Hepatocyte (in vitro differentiated cells): ENCODE measurements around the gene LDHAL6A. TPM values are rescaled to one million over a fixed set of nuclear protein-coding genes. Genes with fewer than 3 reads are reported as not detected.

Experiments
- DNase-seq: peaks from one replicate; pipeline ENCODE4 v3.0.0-alpha.2; 2016; ENCODE audit warnings: low spot score
- H2AFZ ChIP-seq: fragments of 200-600 bp; sonication (generic); 2 replicates; pipeline ENCODE4 v1.6.0; 2016; ENCODE audit warnings: antibody characterized with exemption, mild to moderate bottlenecking
- H3K27ac ChIP-seq: fragments of 200-600 bp; sonication (generic); 2 replicates; pipeline ENCODE4 v1.5.1; 2016; ENCODE audit warnings: mild to moderate bottlenecking
- H3K27me3 ChIP-seq: fragments of 200-600 bp; sonication (generic); 2 replicates; pipeline ENCODE4 v1.6.1; 2016
- H3K36me3 ChIP-seq: fragments of 200-600 bp; sonication (generic); replicated peaks from 2 replicates; pipeline ENCODE4 v1.5.1; 2016; ENCODE audit warnings: low read depth; ENCODE audit not compliant: insufficient read depth
- H3K4me1 ChIP-seq: fragments of 200-600 bp; sonication (generic); 2 replicates; pipeline ENCODE4 v1.5.1; 2016; ENCODE audit warnings: mild to moderate bottlenecking, moderate library complexity; ENCODE audit not compliant: insufficient read depth
- H3K4me2 ChIP-seq: fragments of 200-600 bp; sonication (generic); 2 replicates; pipeline ENCODE4 v1.6.0; 2016
- H3K4me3 ChIP-seq: fragments of 200-600 bp; sonication (generic); 2 replicates; pipeline ENCODE4 v1.5.1; 2016; ENCODE audit warnings: mild to moderate bottlenecking
- H3K79me2 ChIP-seq: fragments of 200-600 bp; sonication (generic); 2 replicates; pipeline ENCODE4 v1.6.0; 2017; ENCODE audit warnings: mild to moderate bottlenecking
- H3K9me2 ChIP-seq: fragments of 200-600 bp; sonication (generic); replicated peaks from 2 replicates; pipeline ENCODE4 v1.6.0; 2017; ENCODE audit warnings: mild to moderate bottlenecking; ENCODE audit not compliant: insufficient read depth
- H3K9me3 ChIP-seq: fragments of 200-600 bp; sonication (generic); 2 replicates; pipeline ENCODE4 v1.5.1; 2016; ENCODE audit warnings: low read depth, mild to moderate bottlenecking
- H4K20me1 ChIP-seq: fragments of 200-600 bp; sonication (generic); 2 replicates; pipeline ENCODE4 v1.6.0; 2016; ENCODE audit warnings: mild to moderate bottlenecking; ENCODE audit not compliant: insufficient read depth, poor library complexity, severe bottlenecking
- EZH2 ChIP-seq: fragments of 200-600 bp; sonication (generic); IDR thresholded peaks from 2 replicates; pipeline ENCODE4 v1.6.1; 2016; ENCODE audit warnings: antibody characterized with exemption, mild to moderate bottlenecking, borderline replicate concordance
- EZH2phosphoT487 ChIP-seq: fragments of 200-600 bp; sonication (generic); IDR thresholded peaks from one replicate; pipeline ENCODE4 v1.6.1; 2018; ENCODE audit warnings: antibody characterized with exemption, mild to moderate bottlenecking, low read depth, moderate library complexity; ENCODE audit not compliant: unreplicated experiment, severe bottlenecking
- WGBS: methylation state at CpG from one replicate; pipeline ENCODE4 v1.1.6; 2016; ENCODE audit warnings: low lambda C conversion rate; ENCODE audit errors: missing lambda C conversion rate; 5-methylcytosine and 5-hydroxymethylcytosine counted together
- polyA plus RNA-seq: library from polyadenylated mRNA; unstranded; fragments of >200 nt; fragmentation: Nextera tagmentation; extraction: Ambion mirVana; gene quantifications from 2 replicates; pipeline ENCODE4 v1.2.1, GENCODE V29; 2016
- total RNA-seq: library from RNA; depleted of rRNA; stranded (reverse); fragments of >200 nt; gene quantifications from 2 replicates; pipeline ENCODE4 v1.2.3, GENCODE V29; 2014
- TF ChIP-seq, protein P1 (sequence below): fragments of 200-600 bp; sonication (generic); IDR thresholded peaks from 2 replicates; pipeline ENCODE4 v1.5.1; 2016; ENCODE audit warnings: antibody characterized with exemption, mild to moderate bottlenecking; ENCODE audit not compliant: poor library complexity

LDHAL6A gene
- total and polyA plus RNA-seq, 2 experiments from 2014 or later = 0.06 TPM; not detected in 1

DNA sequence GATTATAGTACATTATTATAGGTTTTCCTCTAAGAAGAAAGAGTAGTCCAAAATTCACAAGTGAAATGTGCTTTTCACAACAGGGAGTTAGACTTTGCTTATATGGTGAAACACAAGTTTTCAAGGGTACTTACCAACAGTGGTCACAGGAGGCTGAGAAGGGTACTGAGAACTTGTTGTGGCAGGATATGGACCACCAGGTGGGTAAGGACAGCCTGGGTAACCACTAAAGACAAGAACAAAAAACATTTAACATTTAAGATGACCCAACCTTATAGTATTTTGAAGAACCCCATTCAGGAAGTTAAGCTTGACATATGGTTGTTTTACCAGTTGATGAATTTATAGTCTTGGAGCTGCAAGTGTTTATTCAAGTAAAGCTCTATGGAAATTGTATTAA, 46.7 kb downstream of the LDHAL6A start:
- H4K20me1 ChIP-seq = no peaks in the 10 kb centered on the region
- H3K4me3 ChIP-seq = no peak overlapping the region
- H3K4me2 ChIP-seq = no peak overlapping the region
- no peak overlapping the region for H2AFZ ChIP-seq
- no peaks in the 10 kb centered on the region for H3K4me1 ChIP-seq
- no peaks in the 10 kb centered on the region for H3K9me3 ChIP-seq
- no peak for DNase-seq
- TF ChIP-seq, protein P1, sequence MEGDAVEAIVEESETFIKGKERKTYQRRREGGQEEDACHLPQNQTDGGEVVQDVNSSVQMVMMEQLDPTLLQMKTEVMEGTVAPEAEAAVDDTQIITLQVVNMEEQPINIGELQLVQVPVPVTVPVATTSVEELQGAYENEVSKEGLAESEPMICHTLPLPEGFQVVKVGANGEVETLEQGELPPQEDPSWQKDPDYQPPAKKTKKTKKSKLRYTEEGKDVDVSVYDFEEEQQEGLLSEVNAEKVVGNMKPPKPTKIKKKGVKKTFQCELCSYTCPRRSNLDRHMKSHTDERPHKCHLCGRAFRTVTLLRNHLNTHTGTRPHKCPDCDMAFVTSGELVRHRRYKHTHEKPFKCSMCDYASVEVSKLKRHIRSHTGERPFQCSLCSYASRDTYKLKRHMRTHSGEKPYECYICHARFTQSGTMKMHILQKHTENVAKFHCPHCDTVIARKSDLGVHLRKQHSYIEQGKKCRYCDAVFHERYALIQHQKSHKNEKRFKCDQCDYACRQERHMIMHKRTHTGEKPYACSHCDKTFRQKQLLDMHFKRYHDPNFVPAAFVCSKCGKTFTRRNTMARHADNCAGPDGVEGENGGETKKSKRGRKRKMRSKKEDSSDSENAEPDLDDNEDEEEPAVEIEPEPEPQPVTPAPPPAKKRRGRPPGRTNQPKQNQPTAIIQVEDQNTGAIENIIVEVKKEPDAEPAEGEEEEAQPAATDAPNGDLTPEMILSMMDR = no peak
- TF ChIP-seq EZH2 = no peak
- no peak for TF ChIP-seq EZH2phosphoT487
- no peaks in the 10 kb centered on the region for H3K9me2 ChIP-seq
- H3K27ac ChIP-seq = no peak overlapping the region
- H3K79me2 ChIP-seq = no peaks in the 10 kb centered on the region
- peaks cover 11% of the 10 kb centered on the region for H3K36me3 ChIP-seq
- no peaks in the 10 kb centered on the region for H3K27me3 ChIP-seq

DNA sequence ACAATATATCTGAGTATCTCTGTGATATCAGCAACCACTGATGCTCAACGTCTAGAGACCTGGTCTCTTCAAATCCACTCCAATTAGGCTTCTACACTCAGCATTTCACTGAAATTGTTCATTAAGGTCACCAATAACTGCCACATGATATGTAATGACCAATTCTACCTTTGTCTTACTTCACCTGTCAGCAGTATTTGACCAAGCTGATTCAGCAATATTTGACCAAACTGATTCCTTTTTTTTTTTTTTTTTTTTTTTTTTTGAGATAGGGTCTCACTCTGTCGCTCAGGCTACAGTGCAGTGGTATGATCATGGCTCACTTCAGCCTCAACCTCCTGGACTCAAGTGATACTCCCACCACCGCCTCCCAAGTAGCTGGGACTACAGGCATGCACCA, 65.5 kb downstream of the LDHAL6A start:
- no peak overlapping the region for H3K4me2 ChIP-seq
- H2AFZ ChIP-seq = no peak overlapping the region
- no peaks in the 10 kb centered on the region for H3K9me2 ChIP-seq
- H3K27ac ChIP-seq = no peak overlapping the region
- no peaks in the 10 kb centered on the region for H3K36me3 ChIP-seq
- peaks cover 28% of the 10 kb centered on the region for H4K20me1 ChIP-seq
- 84% methylated on average over 3 of the region's 3 CpGs for WGBS
- TF ChIP-seq EZH2 (no peak), EZH2phosphoT487 (no peak)
- TF ChIP-seq, protein P1 = no peak
- H3K9me3 ChIP-seq = no peaks in the 10 kb centered on the region
- H3K79me2 ChIP-seq = peaks cover 80% of the 10 kb centered on the region
- H3K27me3 ChIP-seq = no peaks in the 10 kb centered on the region
- peaks cover 15% of the 10 kb centered on the region for H3K4me1 ChIP-seq
- DNase-seq = no peak
- no peak overlapping the region for H3K4me3 ChIP-seq

DNA sequence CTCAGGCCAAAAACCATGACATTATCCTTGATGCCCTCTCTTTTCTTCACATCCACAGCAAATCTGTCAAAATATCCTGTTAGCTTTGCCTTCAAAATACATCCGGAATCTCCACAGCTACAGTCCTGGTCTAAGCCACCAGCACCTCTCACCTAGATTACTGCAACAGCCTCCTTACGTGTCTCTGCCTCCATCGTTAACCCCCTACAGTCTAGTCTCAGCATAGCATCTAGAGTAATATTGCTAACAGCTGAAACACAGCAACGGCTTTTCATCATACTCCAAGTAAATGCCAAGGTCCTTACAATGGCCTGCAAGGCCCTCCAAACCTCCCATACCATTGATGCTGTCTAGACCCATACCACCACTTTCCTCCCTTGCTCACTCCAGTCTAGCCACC, 66.7 kb downstream of the LDHAL6A start:
- H3K36me3 ChIP-seq = no peaks in the 10 kb centered on the region
- TF ChIP-seq EZH2 (no peak), EZH2phosphoT487 (no peak)
- TF ChIP-seq, protein P1 = no peak
- 64% methylated on average over 4 of the region's 4 CpGs for WGBS
- no peaks in the 10 kb centered on the region for H3K9me2 ChIP-seq
- DNase-seq = peak; percentile 18
- peaks cover 84% of the 10 kb centered on the region for H3K79me2 ChIP-seq
- no peak overlapping the region for H2AFZ ChIP-seq
- H4K20me1 ChIP-seq = peaks cover 28% of the 10 kb centered on the region
- H3K27ac ChIP-seq = no peak overlapping the region
- H3K27me3 ChIP-seq = no peaks in the 10 kb centered on the region
- H3K9me3 ChIP-seq = no peaks in the 10 kb centered on the region
- peaks cover 15% of the 10 kb centered on the region for H3K4me1 ChIP-seq
- no peak overlapping the region for H3K4me3 ChIP-seq
- H3K4me2 ChIP-seq = no peak overlapping the region

DNA sequence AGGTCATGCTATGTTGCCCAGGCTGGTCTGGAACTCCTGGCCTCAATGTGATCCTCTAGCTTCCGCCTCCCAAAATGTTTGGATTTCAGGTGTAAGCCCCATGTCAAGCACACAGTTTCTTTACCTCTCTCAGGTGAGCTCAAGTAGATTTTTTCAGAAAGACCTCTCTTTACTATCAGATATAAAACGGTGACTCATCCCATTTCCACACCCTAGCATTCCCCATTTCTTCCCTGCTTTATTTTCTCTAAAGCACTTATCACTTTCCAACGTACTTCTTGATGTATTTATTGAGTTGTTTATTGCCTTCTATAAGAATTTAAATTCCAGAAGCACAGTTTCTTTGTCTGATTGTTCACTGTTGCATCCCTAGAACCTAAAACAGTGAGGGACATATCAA, 67.4 kb downstream of the LDHAL6A start:
- peaks cover 83% of the 10 kb centered on the region for H3K79me2 ChIP-seq
- no peak overlapping the region for H3K4me2 ChIP-seq
- no peaks in the 10 kb centered on the region for H3K36me3 ChIP-seq
- H3K4me3 ChIP-seq = no peak overlapping the region
- TF ChIP-seq, protein P1 = no peak
- no peak for TF ChIP-seq EZH2
- TF ChIP-seq EZH2phosphoT487 = no peak
- peaks cover 25% of the 10 kb centered on the region for H4K20me1 ChIP-seq
- no peak overlapping the region for H2AFZ ChIP-seq
- WGBS = 81% methylated on average over 3 of the region's 3 CpGs
- H3K9me2 ChIP-seq = no peaks in the 10 kb centered on the region
- no peak for DNase-seq
- peaks cover 20% of the 10 kb centered on the region for H3K4me1 ChIP-seq
- H3K27ac ChIP-seq = no peak overlapping the region
- no peaks in the 10 kb centered on the region for H3K27me3 ChIP-seq
- H3K9me3 ChIP-seq = no peaks in the 10 kb centered on the region
